NCI-H2107 treated with DMSO at 0.1 percent for 48 hours (cell line): ENCODE results near the gene MYH3.
A peak's percentile ranks its signal among the peaks of the same experiment; 100 is the strongest.

ENCODE experiments used
- DNase-seq: peaks from one replicate; lab custom pipeline; 2025; ENCODE audit not compliant: unreplicated experiment; lab: John Stamatoyannopoulos, UW

MYH3 gene

GRCh38 chr17:10614536-10615155 is 42.5 kb downstream of the MYH3 start:
- DNase-seq = peak; percentile 9

DNA sequence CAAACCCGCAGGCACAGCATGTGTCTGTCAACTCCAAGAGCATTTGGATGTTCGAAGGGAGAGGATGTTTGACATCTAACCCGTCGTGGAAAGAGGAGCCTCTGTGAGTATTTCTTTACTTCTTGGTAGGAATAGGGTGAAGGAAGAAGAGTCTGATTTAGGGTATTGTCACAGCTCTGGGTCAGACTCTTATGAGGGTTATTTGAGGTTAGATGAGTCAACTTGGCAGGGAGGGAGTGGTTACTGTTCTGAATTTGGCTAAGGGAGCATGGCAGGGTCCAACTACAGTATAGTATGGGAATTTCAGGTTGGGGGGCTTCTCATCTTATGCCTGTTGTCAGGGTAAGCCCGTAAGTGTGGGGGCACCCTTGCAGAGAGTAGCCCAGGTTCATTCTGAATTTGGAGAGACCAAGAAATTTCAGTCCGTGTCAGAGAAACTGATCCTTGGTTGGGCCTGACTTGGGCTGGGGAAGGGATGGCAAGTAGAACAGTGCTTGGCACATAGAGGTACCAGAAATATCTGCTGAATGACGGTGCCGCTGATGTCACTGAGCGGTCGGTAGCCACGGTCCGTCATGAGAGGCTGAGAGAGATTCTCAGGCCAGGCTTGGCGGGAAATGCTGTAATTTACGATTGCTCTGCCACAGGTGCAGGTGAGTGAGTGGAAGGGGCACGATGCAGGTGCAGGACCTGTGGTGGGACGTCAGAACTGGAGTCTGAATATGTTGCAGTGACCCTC is 43.2 kb downstream of the MYH3 start:
- DNase-seq = no peak

- DNase-seq = no peak
Measured at GRCh38 chr17:10612957-10613744, 44.0 kb downstream of the MYH3 start.

DNA sequence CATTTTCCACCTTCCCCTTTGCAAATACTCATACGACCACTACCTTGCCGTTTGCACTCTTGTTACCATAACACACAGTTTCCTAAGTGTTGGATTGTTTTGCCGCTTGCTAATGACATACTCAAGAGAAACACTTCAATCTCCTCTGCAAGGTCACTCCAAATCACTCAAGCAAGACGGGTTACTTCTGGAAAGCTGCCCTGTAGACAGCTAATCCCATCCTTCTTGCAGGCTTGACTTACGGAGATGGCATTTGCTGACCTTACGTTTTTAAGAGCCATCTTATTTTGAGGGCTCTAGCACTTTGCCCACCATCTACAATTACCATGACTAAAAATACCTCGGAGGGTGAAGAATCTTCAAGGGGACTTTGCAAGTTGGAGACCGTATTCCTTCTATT is 46.2 kb downstream of the MYH3 start:
- DNase-seq = no peak

DNA sequence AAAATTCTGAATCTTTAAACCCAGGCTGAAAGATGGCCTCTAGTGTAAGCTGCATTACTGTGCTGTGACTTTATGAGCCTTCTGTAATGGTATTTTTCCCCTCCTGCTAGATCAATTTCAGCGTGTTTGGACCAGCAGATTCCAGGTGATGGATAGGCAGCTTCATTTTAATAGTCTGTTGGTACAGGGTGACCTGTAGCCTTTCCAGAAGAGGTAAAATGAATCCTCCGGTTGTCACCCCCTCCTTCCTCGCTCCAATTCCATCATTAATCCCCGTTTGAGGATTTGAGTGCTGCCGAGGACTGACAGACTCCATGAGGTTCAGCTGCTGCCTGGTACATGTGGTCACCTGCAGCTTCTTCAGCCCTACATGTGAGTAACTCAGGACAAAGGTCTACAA is 48.9 kb downstream of the MYH3 start:
- DNase-seq = no peak

GRCh38 chr17:10606110-10606509 is 51.0 kb downstream of the MYH3 start:
- no peak for DNase-seq

DNA sequence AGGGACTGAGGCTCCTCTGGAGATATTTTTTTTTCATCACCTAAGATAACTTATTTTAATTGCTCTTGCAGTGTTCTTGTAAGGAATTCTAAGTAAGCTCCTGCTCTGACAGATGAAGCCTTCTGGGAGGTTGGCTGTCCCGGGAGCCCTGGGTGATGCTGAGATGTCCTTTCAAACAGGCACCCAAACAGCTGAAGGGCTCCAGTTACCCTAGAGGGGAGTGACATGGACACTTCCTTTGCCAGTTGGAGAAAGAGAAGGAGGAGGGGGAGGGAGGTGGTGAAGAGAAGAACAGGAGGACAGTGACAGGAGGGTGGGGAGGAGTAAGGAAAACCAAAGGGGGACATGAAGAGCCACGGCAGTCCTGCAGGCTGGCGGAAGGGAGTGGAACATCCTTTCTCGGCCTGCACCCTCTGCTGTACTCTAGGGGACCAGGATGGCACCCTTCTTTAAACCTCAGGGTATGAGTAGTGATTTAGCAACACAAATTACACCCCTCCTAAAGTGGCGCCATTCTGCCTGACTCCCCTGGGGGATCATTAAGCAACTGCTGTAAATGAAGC is 51.8 kb downstream of the MYH3 start:
- no peak for DNase-seq

DNA sequence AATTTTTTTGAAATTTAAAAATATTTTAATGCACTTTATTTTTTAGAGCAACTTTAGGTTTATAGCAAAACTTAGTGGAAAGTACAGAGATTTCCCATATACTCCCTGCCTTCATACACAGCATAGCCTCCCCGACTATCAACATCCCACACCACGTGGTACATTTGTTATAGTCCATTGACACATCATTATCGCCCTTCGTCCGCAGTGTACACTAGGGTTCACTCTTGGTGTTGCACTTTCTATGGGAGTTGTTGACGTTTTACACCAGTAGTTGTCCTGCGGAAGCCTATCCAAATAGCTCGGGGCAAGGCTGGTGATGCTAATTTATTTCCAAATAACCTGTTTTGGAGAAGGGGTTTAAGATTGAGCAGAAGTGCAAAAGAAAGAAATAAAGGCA is 52.6 kb downstream of the MYH3 start:
- DNase-seq = no peak

DNA sequence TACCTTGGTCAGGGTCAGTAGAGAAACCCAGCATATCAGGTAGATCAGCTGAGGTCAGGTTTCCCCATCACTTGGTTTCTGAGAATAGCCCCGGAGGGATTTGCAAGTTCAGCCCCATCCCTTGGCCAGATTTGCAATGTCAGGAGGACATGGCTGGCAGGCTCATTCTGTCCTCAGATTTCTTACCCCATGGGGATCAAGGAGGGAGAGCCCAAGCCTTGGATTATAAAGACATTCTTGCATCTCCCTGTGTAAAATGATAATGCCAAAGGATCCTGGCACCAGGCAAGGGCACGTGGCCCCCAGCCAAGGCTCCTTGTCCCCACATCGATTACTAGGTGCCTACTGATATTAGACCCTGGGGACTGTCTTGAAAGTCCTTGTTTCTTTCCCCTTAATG is 53.2 kb downstream of the MYH3 start:
- no peak for DNase-seq

- DNase-seq = no peak
Measured at GRCh38 chr17:10600571-10600970, 56.5 kb downstream of the MYH3 start.

GRCh38 chr17:10598621-10599020 is 58.5 kb downstream of the MYH3 start:
- no peak for DNase-seq

DNA sequence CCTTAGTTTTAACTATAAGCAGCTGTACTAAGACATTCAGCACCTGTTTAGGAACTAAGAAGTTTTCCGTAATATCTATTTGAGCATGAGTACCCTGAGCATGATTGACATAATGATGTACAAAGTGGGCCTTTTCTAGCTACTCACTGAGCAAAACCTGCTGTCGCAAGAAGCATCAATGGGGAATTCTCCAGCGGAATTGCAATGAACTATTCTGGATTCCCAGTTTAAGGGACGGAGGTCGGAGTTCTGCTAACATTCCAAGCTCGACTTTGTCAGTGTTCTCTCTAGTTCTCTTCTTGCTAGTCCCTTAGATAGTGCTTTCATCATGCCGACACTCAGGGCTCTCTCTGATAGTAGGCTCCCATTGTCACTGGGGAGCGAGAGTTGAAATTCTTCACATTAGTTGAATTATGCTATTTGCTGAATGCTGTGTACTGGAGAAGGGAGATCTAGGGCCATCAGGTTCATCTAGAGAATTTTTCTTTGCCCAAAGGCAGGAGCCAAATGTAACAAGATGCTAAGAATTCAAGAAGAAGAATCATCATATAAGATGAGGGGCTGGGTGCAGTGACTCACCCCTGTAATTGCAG is 67.5 kb downstream of the MYH3 start:
- DNase-seq = no peak

GRCh38 chr17:10585529-10585928 is 71.6 kb downstream of the MYH3 start:
- no peak for DNase-seq

DNA sequence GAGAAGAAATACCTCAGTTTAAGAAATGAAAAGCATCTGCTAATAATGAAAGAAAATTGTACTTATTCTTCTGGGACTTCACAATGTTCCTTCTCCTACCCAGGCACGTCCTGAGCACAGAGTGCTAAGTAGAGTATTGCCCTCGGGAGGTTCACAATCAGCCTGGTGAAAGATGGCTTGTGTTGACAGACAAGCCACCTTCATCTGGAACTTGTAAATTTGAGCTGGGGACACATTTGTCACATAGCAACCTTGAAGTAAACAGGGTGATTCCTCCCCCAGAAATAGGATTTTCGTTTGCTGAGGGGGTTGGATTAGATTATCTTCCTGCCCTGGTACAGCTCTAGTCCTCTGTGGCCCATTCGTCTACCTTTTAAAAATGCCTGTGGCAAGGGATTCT is 73.3 kb downstream of the MYH3 start:
- DNase-seq = no peak

- no peak for DNase-seq
Measured at GRCh38 chr17:10579270-10579669, 77.8 kb downstream of the MYH3 start.
